ENCODE measurements around the gene SLC4A7.

- TF ChIP-seq CTCF (IDR thresholded peaks at IDR 0.05) (no peak), POLR2A (IDR thresholded peaks at IDR 0.05) (no peak)
Measured at GRCh38 chr3:27471923-27472550, 12.1 kb downstream of the SLC4A7 start.
